Endodermal cell (in vitro differentiated cells): ENCODE data around the gene MTAP. TPM values are rescaled to one million over a fixed set of nuclear protein-coding genes. Genes with fewer than 3 reads are reported as not detected.

ENCODE experiments used
- DNase-seq: peaks from one replicate; pipeline ENCODE4 v3.0.0-alpha.2; 2017
- H3K27ac ChIP-seq: 2 replicates; pipeline ENCODE4 v1.5.1; 2013; ENCODE audit warnings: mild to moderate bottlenecking, low read depth, low read length, moderate library complexity
- H3K27me3 ChIP-seq: 2 replicates; pipeline ENCODE4 v1.6.1; 2013; ENCODE audit warnings: mild to moderate bottlenecking, low read length, moderate library complexity; ENCODE audit not compliant: insufficient read depth, control insufficient read depth, poor library complexity, severe bottlenecking
- H3K36me3 ChIP-seq: 2 replicates; pipeline ENCODE4 v1.7.0; 2013; ENCODE audit warnings: mild to moderate bottlenecking, low read length, moderate library complexity; ENCODE audit not compliant: control insufficient read depth, insufficient read depth
- H3K4me1 ChIP-seq: one replicate; pipeline ENCODE4 v1.7.0; 2013; ENCODE audit warnings: low read length; ENCODE audit not compliant: control insufficient read depth, insufficient read depth
- H3K4me3 ChIP-seq: 2 replicates; pipeline ENCODE4 v1.5.1; 2013; ENCODE audit warnings: mild to moderate bottlenecking, low read length, moderate library complexity
- H3K9ac ChIP-seq: 2 replicates; pipeline ENCODE4 v1.6.1; 2013; ENCODE audit warnings: mild to moderate bottlenecking, low read length, moderate library complexity; ENCODE audit not compliant: poor library complexity, severe bottlenecking; ENCODE audit errors: extremely low read depth
- H3K9me3 ChIP-seq: 2 replicates; pipeline ENCODE4 v1.6.1; 2013; ENCODE audit warnings: mild to moderate bottlenecking, low read length, moderate library complexity; ENCODE audit not compliant: control insufficient read depth
- H3K27ac Mint-ChIP-seq: 2 replicates; pipeline ENCODE4 v1.8.0; 2020; ENCODE audit warnings: mixed read lengths
- H3K27me3 Mint-ChIP-seq: 2 replicates; pipeline ENCODE4 v1.8.0; 2021; ENCODE audit warnings: mild to moderate bottlenecking, mixed read lengths; ENCODE audit not compliant: insufficient read depth
- H3K36me3 Mint-ChIP-seq: 2 replicates; pipeline ENCODE4 v1.8.0; 2020; ENCODE audit warnings: low read depth, mixed read lengths
- H3K4me1 Mint-ChIP-seq: 2 replicates; pipeline ENCODE4 v1.8.0; 2020; ENCODE audit warnings: mixed read lengths
- H3K4me3 Mint-ChIP-seq: 2 replicates; pipeline ENCODE4 v1.8.0; 2020; ENCODE audit warnings: mild to moderate bottlenecking, moderate library complexity, mixed read lengths
- H3K9me3 Mint-ChIP-seq: 2 replicates; pipeline ENCODE4 v1.8.0; 2020; ENCODE audit warnings: mild to moderate bottlenecking, mixed read lengths
- WGBS, 2 experiments: methylation state at CpG; one replicate each; pipeline versions ENCODE4 v1.1.5 to v1.1.7; 2013; ENCODE audit warnings: missing lambda C conversion rate in 2 of 2, mixed read lengths in 1 of 2; ENCODE audit not compliant: insufficient coverage in 1 of 2, insufficient read length in 1 of 2; 5-methylcytosine and 5-hydroxymethylcytosine counted together
- total RNA-seq, 2 donors: library from RNA; stranded (reverse); fragmentation: NEBNext Ultra II Directional in 1 of 2; extraction: Animal tissue kit (Norgen Biotek cat#: 25700) in 1 of 2; gene quantifications; 2 replicates in 1 of 2; 3 replicates in 1 of 2; pipeline ENCODE4 v1.2.1, GENCODE V29; 2021
- TF ChIP-seq, protein P1 (sequence below): fragments of 200-600 bp; sonication (generic); conservative IDR thresholded peaks from 2 replicates; pipeline ENCODE4 v1.5.0; 2021; ENCODE audit warnings: antibody characterized with exemption, mild to moderate bottlenecking

The MTAP gene
- total RNA-seq, 2 donors from 2014 or later: 81.0 to 99.0 TPM

DNA sequence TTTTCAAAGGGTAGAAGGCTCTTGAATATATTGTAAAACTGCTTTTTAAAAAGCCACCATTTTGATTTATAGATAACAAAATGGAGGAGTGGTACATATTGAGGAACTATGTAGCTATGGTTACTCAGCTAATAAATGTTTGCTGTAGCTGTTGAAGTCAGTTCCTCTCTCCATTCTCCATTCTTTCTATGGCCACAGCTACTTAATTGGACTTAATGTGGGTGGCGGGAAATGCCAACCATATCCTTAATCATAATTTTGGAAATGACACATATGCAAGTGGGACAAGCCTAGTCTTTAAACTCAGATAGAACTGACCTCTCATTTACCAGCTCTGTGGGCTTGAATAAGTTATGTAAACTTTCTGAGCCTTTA is 181.1 kb downstream of the MTAP start:
- 65 to 100% methylated on average over 1 of the region's 1 CpG for WGBS, 2 experiments
- DNase-seq: no peak
- peaks cover 96% of the 10 kb centered on the region for H3K27me3 Mint-ChIP-seq

DNA sequence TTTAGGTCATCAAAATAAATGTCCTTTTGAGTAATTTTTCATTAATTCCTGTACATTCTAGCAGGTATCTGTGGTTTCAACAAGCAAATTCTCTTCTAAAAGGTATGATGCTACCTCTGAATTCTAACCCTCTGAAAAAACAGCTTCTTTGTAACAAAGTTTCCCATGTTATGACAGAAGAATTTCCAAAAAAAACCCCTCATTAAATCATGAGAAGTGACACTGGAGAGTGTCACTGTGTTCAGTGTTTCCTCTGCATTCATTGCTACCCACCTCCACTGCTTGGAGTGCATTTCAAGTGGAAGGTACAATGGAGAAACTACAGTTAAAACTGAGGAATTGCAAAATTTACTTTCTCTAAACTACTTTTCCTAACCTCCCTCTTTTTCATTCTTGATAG is 181.7 kb downstream of the MTAP start:
- Histone ChIP-seq H3K9ac (no peak overlapping the region), H3K4me3 (no peak overlapping the region), H3K27ac (no peak overlapping the region), H3K9me3 (no peaks in the 10 kb centered on the region), H3K27me3 (peaks cover 96% of the 10 kb centered on the region), H3K36me3 (no peaks in the 10 kb centered on the region), H3K4me1 (no peaks in the 10 kb centered on the region)
- DNase-seq: no peak
- TF ChIP-seq, protein P1, sequence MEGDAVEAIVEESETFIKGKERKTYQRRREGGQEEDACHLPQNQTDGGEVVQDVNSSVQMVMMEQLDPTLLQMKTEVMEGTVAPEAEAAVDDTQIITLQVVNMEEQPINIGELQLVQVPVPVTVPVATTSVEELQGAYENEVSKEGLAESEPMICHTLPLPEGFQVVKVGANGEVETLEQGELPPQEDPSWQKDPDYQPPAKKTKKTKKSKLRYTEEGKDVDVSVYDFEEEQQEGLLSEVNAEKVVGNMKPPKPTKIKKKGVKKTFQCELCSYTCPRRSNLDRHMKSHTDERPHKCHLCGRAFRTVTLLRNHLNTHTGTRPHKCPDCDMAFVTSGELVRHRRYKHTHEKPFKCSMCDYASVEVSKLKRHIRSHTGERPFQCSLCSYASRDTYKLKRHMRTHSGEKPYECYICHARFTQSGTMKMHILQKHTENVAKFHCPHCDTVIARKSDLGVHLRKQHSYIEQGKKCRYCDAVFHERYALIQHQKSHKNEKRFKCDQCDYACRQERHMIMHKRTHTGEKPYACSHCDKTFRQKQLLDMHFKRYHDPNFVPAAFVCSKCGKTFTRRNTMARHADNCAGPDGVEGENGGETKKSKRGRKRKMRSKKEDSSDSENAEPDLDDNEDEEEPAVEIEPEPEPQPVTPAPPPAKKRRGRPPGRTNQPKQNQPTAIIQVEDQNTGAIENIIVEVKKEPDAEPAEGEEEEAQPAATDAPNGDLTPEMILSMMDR: no peak
- Mint-ChIP-seq H3K36me3 (no peaks in the 10 kb centered on the region), H3K27me3 (peaks cover 96% of the 10 kb centered on the region), H3K4me3 (no peak overlapping the region), H3K9me3 (no peaks in the 10 kb centered on the region), H3K4me1 (no peaks in the 10 kb centered on the region), H3K27ac (no peak overlapping the region)

More for the DNA sequence above, 181.1 kb downstream of the MTAP start:
- TF ChIP-seq, protein P1: no peak
- Histone ChIP-seq H3K27me3 (peaks cover 96% of the 10 kb centered on the region), H3K4me1 (no peaks in the 10 kb centered on the region), H3K9me3 (no peaks in the 10 kb centered on the region), H3K9ac (no peak overlapping the region), H3K4me3 (no peak overlapping the region), H3K36me3 (no peaks in the 10 kb centered on the region), H3K27ac (no peak overlapping the region)
- Mint-ChIP-seq H3K9me3 (no peaks in the 10 kb centered on the region), H3K36me3 (no peaks in the 10 kb centered on the region), H3K27ac (no peak overlapping the region), H3K4me1 (no peaks in the 10 kb centered on the region), H3K4me3 (no peak overlapping the region)

DNA sequence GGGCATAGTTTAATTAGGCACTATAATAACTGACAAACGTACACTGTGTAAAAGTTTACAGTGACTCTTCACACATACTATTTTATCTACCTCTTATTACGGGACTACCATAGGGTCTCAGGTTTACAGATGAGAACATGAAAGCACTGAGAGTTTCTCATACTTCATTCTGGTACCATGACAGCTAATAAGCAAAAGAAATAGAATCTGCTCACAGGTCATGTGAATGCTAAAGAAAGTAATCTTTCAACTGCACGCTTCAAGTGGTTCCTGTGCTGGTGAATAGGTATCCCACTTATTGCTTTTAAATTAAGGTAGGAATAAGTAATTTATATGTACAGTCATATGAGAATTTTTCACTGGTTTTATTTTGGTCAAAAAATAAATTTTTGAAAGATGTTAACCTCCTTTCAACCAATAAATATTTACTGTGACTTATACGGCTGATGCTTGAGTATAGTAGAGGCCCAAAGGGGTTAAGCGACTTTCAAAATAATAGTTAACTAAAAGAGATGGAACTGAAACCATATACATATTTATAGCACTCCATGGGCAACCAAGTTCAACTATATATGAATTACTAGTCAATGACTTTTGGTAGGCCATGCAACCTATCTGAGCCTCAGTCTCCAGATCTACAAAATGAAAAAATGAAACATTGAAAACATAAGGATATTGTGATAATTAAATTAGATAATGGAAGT is 183.7 kb downstream of the MTAP start:
- H3K4me3 ChIP-seq: no peak overlapping the region
- no peaks in the 10 kb centered on the region for H3K36me3 ChIP-seq
- H3K9ac ChIP-seq: no peak overlapping the region
- no peak overlapping the region for H3K27ac ChIP-seq
- no peak overlapping the region for H3K27ac Mint-ChIP-seq
- 75 to 90% methylated on average over 2 to 3 of the region's 5 CpGs for WGBS, 2 experiments
- no peak for DNase-seq
- peaks cover 8% of the 10 kb centered on the region for H3K4me1 Mint-ChIP-seq
- no peaks in the 10 kb centered on the region for H3K9me3 Mint-ChIP-seq
- peaks cover 99% of the 10 kb centered on the region for H3K27me3 Mint-ChIP-seq
- no peaks in the 10 kb centered on the region for H3K9me3 ChIP-seq
- no peaks in the 10 kb centered on the region for H3K36me3 Mint-ChIP-seq
- TF ChIP-seq, protein P1: no peak
- H3K27me3 ChIP-seq: peaks cover 100% of the 10 kb centered on the region
- H3K4me3 Mint-ChIP-seq: no peak overlapping the region
- no peaks in the 10 kb centered on the region for H3K4me1 ChIP-seq

Other genes starting within 250 kb of the MTAP start
- gene CDKN2A, start 191.8 kb downstream of the MTAP start, total RNA-seq: 1 to 10 TPM; 1.9 to 6.7 TPM
- not detected for gene CDKN2B-AS1, start 192.2 kb downstream of the MTAP start, total RNA-seq
- 10 to 100 TPM in 1 of 2 donors, 1 to 10 TPM in 1; 4.5 to 11.4 TPM for gene CDKN2B, start 206.7 kb downstream of the MTAP start, total RNA-seq